GM12878 (cell line): ENCODE results near the gene NUPR1. TPM values are rescaled to one million over a fixed set of nuclear protein-coding genes. Genes with fewer than 3 reads are reported as not detected.
A peak's percentile ranks its signal among the peaks of the same experiment; 100 is the strongest.

Source experiments
- ATF3 ChIP-seq: IDR thresholded peaks from 2 replicates; pipeline ENCODE4 v1.6.1; 2011; ENCODE audit warnings: low read depth, mild to moderate bottlenecking, low read length, moderate library complexity, borderline replicate concordance; ENCODE audit errors: extremely low read depth
- ATF7 ChIP-seq: fragments of 450-650 bp; IDR thresholded peaks from 2 replicates; pipeline ENCODE4 v1.6.1; 2016; ENCODE audit warnings: low read depth, mild to moderate bottlenecking
- BACH1 ChIP-seq: fragments of 450-650 bp; IDR thresholded peaks from 2 replicates; pipeline ENCODE4 v1.6.1; 2017; ENCODE audit warnings: mild to moderate bottlenecking, borderline replicate concordance
- CHD4 ChIP-seq: fragments of 200-600 bp; sonication (generic); IDR thresholded peaks from 2 replicates; pipeline ENCODE4 v1.6.1; 2016; ENCODE audit warnings: mild to moderate bottlenecking
- HSF1 ChIP-seq: fragments of 150-350 bp; IDR thresholded peaks from 2 replicates; pipeline ENCODE4 v1.6.1; 2014; ENCODE audit warnings: mild to moderate bottlenecking, low read depth, low read length
- KAT2A ChIP-seq: conservative IDR thresholded peaks from 2 replicates; pipeline ENCODE4 v1.6.1; 2011; ENCODE audit warnings: low read depth, low read length; ENCODE audit not compliant: control insufficient read depth
- PAX5 ChIP-seq: IDR thresholded peaks from 2 replicates; pipeline ENCODE4 v1.6.1; 2011; ENCODE audit warnings: low read depth, low read length, borderline replicate concordance
- POU2F2 ChIP-seq: IDR thresholded peaks from 3 replicates; pipeline ENCODE4 v1.6.1; 2011; ENCODE audit warnings: low read depth, mild to moderate bottlenecking, low read length, borderline replicate concordance
- PRDM15 ChIP-seq: fragments of 450-650 bp; formaldehyde crosslinking; IDR thresholded peaks from 2 replicates; pipeline ENCODE4 v1.4.0; 2020; ENCODE audit warnings: mild to moderate bottlenecking, moderate library complexity
- SKIL ChIP-seq: fragments of 450-650 bp; IDR thresholded peaks from 2 replicates; pipeline ENCODE4 v1.6.1; 2017; ENCODE audit warnings: mild to moderate bottlenecking, low read depth, inconsistent platforms; ENCODE audit not compliant: poor library complexity, severe bottlenecking
- SMAD5 ChIP-seq: IDR thresholded peaks from 2 replicates; pipeline ENCODE4 v1.6.1; 2016; ENCODE audit warnings: antibody characterized with exemption, low read depth
- SMARCA5 ChIP-seq: fragments of 450-650 bp; IDR thresholded peaks from 2 replicates; pipeline ENCODE4 v1.6.1; 2017; ENCODE audit warnings: mild to moderate bottlenecking
- ZBTB11 ChIP-seq: fragments of 450-650 bp; formaldehyde crosslinking; IDR thresholded peaks from 2 replicates; pipeline ENCODE4 v1.5.0; 2022; ENCODE audit warnings: mild to moderate bottlenecking, missing genetic modification characterization
- ZZZ3 ChIP-seq: IDR thresholded peaks from 2 replicates; pipeline ENCODE4 v1.6.1; 2011; ENCODE audit warnings: low read depth; ENCODE audit not compliant: control insufficient read depth, insufficient read length
- polyA plus RNA-seq, 11 experiments: library from polyadenylated mRNA; depleted of rRNA in 4 of 11; unstranded in 6 of 11; stranded (reverse) in 5 of 11; fragments of >200 nt; fragmentation: Nextera tagmentation in 4 of 11; fragmentation: Illumina TruSeq in 1 of 11; extraction: Ambion mirVana in 4 of 11; extraction: Trizol in 1 of 11; gene quantifications; 1 replicate in 1 of 11; 2 replicates in 10 of 11; pipeline versions ENCODE4 v1.2.1 to v1.2.3, GENCODE V29; 2011 to 2016; ENCODE audit warnings: inconsistent platforms in 2 of 11, missing spikeins in 2 of 11, low read depth in 1 of 11
- total RNA-seq, 4 experiments: library from RNA; depleted of rRNA in 3 of 4; stranded (reverse); fragments of >200 nt in 3 of 4; fragmentation: Illumina TruSeq in 1 of 4; extraction: Trizol in 1 of 4; gene quantifications; 2 replicates each; pipeline versions ENCODE4 v1.2.1 to v1.2.3, GENCODE V29; 2013 to 2021

Gene NUPR1
- total and polyA plus RNA-seq, 10 of the 15 experiments (the other 5 are each of a cell fraction or from before 2014, with no cell fraction given), result 0.04 to 0.78 (median 0.17) TPM; not detected in 2

GRCh38 chr16:28491970-28492474 lies 46.8 kb downstream of the NUPR1 start, which contains the start of gene CLN3 (continued):
- TF ChIP-seq PRDM15 (CRISPR knock-in tag), result peak; percentile 82
- 0 out of 2 replicates have a peak, but pooled peaks have one; percentile 20 for TF ChIP-seq PAX5
- TF ChIP-seq SMAD5, result no peak
- no peak for TF ChIP-seq SMARCA5
- TF ChIP-seq SKIL, result no peak
- no peak for TF ChIP-seq HSF1
- no peak for TF ChIP-seq BACH1
- no peak for TF ChIP-seq CHD4
- TF ChIP-seq POU2F2, result peak; percentile 77; the same call in 2 of the 3 replicates
- peak; percentile 99 for TF ChIP-seq ATF3
- peak; percentile 67 for TF ChIP-seq ZBTB11
- no peak for TF ChIP-seq ZZZ3
- TF ChIP-seq KAT2A, result no peak
- TF ChIP-seq ATF7, result peak; percentile 59
